ENCODE results near the gene TBC1D5.

GRCh38 chr3:17761563-17761962 lies 19.1 kb upstream of the TBC1D5 start:
- TF ChIP-seq POLR2A (IDR thresholded peaks at IDR 0.05; ENCODE audit: control extremely low read depth in 1 of 2, low read depth in 2 of 2, low read length in 2 of 2): no peak
- TF ChIP-seq NRF1 (IDR thresholded peaks at IDR 0.05; ENCODE audit: low read depth, low read length): no peak
- no peak for TF ChIP-seq RFX5 (IDR thresholded peaks at IDR 0.05; ENCODE audit: borderline replicate concordance, low read depth, low read length)
- TF ChIP-seq CHD7 (IDR thresholded peaks at IDR 0.05; ENCODE audit: insufficient replicate concordance, low read length): no peak
- TF ChIP-seq, protein P1, sequence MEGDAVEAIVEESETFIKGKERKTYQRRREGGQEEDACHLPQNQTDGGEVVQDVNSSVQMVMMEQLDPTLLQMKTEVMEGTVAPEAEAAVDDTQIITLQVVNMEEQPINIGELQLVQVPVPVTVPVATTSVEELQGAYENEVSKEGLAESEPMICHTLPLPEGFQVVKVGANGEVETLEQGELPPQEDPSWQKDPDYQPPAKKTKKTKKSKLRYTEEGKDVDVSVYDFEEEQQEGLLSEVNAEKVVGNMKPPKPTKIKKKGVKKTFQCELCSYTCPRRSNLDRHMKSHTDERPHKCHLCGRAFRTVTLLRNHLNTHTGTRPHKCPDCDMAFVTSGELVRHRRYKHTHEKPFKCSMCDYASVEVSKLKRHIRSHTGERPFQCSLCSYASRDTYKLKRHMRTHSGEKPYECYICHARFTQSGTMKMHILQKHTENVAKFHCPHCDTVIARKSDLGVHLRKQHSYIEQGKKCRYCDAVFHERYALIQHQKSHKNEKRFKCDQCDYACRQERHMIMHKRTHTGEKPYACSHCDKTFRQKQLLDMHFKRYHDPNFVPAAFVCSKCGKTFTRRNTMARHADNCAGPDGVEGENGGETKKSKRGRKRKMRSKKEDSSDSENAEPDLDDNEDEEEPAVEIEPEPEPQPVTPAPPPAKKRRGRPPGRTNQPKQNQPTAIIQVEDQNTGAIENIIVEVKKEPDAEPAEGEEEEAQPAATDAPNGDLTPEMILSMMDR (IDR thresholded peaks at IDR 0.05; ENCODE audit: control extremely low read depth in 1 of 3, insufficient read depth in 1 of 3, low read depth in 1 of 3, low read length in 3 of 3): no peak
- no peak for TF ChIP-seq POLR2AphosphoS5 (IDR thresholded peaks at IDR 0.05; ENCODE audit: low read depth, low read length)
